Measurements from ENCODE around the gene COL6A2. TPM values are rescaled to one million over a fixed set of nuclear protein-coding genes. Genes with fewer than 3 reads are reported as not detected.

Gene COL6A2
- polyA plus RNA-seq, 3 donors, result 0.01 TPM; not detected in 2

- Mint-ChIP-seq H3K9me3 (peaks cover 2 to 31% (median 22%) of the 10 kb centered on the region in 7 donors), H3K27ac (no peak overlapping the region), H3K36me3 (no peaks in the 10 kb centered on the region)
These were observed 12.7 kb downstream of the COL6A2 start for GRCh38 chr21:46110499-46111192.

GRCh38 chr21:46111193-46111571 is 13.3 kb downstream of the COL6A2 start:
- no peak for DNase-seq
- TF ChIP-seq CTCF (IDR thresholded peaks at IDR 0.05), result no peak
- Histone ChIP-seq H3K4me1 (ENCODE audit: control insufficient read depth in 1 of 2, insufficient read depth in 2 of 2, low read length in 2 of 2) (no peaks in the 10 kb centered on the region), H3K9ac (ENCODE audit: insufficient read depth, low read length, poor library complexity, severe bottlenecking) (no peak overlapping the region), H2AFZ (ENCODE audit: insufficient read depth, low read depth, low read length, poor library complexity, severe bottlenecking) (no peak overlapping the region), H3K79me2 (ENCODE audit: insufficient read depth, low read length) (no peaks in the 10 kb centered on the region), H3K27me3 (ENCODE audit: control insufficient read depth in 2 of 2, insufficient read depth in 2 of 2, low read length in 2 of 2) (no peaks in the 10 kb centered on the region), H3K36me3 (replicated peaks in 1 of 2; ENCODE audit: control insufficient read depth in 1 of 2, insufficient read depth in 2 of 2, low read length in 2 of 2) (no peaks in the 10 kb centered on the region), H3K4me3 (replicated peaks in 1 of 3; ENCODE audit: low read depth in 2 of 3, low read length in 3 of 3) (no peak overlapping the region), H3K4me2 (replicated peaks; ENCODE audit: extremely low read depth, low read length, poor library complexity, severe bottlenecking) (no peak overlapping the region), H3K27ac (ENCODE audit: low read depth in 1 of 2, low read length in 2 of 2) (no peak overlapping the region), H4K20me1 (ENCODE audit: insufficient read depth, low read length) (no peaks in the 10 kb centered on the region), H3K9me3 (replicated peaks in 1 of 2; ENCODE audit: control insufficient read depth in 1 of 2, insufficient read depth in 1 of 2, low read length in 2 of 2) (peaks cover 15 to 22% of the 10 kb centered on the region in 2 donors)
- H3K27me3 Mint-ChIP-seq (ENCODE audit: low read depth in 3 of 3), result peaks cover 0 to 7% (median 0%) of the 10 kb centered on the region in 3 donors
- no peaks in the 10 kb centered on the region for H3K36me3 Mint-ChIP-seq
- H3K27ac Mint-ChIP-seq, result no peak overlapping the region
- no peak overlapping the region for H3K4me3 Mint-ChIP-seq
- WGBS (ENCODE audit: insufficient coverage), result 100% methylated on average over 6 of the region's 12 CpGs
- intact Hi-C loops (cut with micrococcal nuclease), result no loop called here
- peaks cover 2 to 34% (median 22%) of the 10 kb centered on the region in 7 donors for H3K9me3 Mint-ChIP-seq
- H3K4me1 Mint-ChIP-seq, result no peaks in the 10 kb centered on the region

More at GRCh38 chr21:46110499-46111192, 12.7 kb downstream of the COL6A2 start:
- Histone ChIP-seq H3K9me3 (replicated peaks in 1 of 2; ENCODE audit: control insufficient read depth in 1 of 2, insufficient read depth in 1 of 2, low read length in 2 of 2) (peaks cover 15 to 17% of the 10 kb centered on the region in 2 donors), H3K36me3 (replicated peaks in 1 of 2; ENCODE audit: control insufficient read depth in 1 of 2, insufficient read depth in 2 of 2, low read length in 2 of 2) (no peaks in the 10 kb centered on the region), H3K4me2 (replicated peaks; ENCODE audit: extremely low read depth, low read length, poor library complexity, severe bottlenecking) (no peak overlapping the region), H3K4me3 (replicated peaks in 1 of 3; ENCODE audit: low read depth in 2 of 3, low read length in 3 of 3) (no peak overlapping the region), H2AFZ (ENCODE audit: insufficient read depth, low read depth, low read length, poor library complexity, severe bottlenecking) (no peak overlapping the region), H3K4me1 (ENCODE audit: control insufficient read depth in 1 of 2, insufficient read depth in 2 of 2, low read length in 2 of 2) (no peaks in the 10 kb centered on the region), H3K79me2 (ENCODE audit: insufficient read depth, low read length) (no peaks in the 10 kb centered on the region), H4K20me1 (ENCODE audit: insufficient read depth, low read length) (no peaks in the 10 kb centered on the region), H3K27ac (ENCODE audit: low read depth in 1 of 2, low read length in 2 of 2) (no peak overlapping the region), H3K9ac (ENCODE audit: insufficient read depth, low read length, poor library complexity, severe bottlenecking) (no peak overlapping the region), H3K27me3 (ENCODE audit: control insufficient read depth in 2 of 2, insufficient read depth in 2 of 2, low read length in 2 of 2) (no peaks in the 10 kb centered on the region)
- Mint-ChIP-seq H3K4me1 (no peaks in the 10 kb centered on the region), H3K4me3 (no peak overlapping the region), H3K27me3 (ENCODE audit: low read depth in 3 of 3) (peaks cover 0 to 8% (median 0%) of the 10 kb centered on the region in 3 donors)
- WGBS (ENCODE audit: insufficient coverage), result 97% methylated on average over 10 of the region's 20 CpGs
- DNase-seq, result no peak
- intact Hi-C loops (cut with micrococcal nuclease), result no loop called here
- no peak for TF ChIP-seq CTCF (IDR thresholded peaks at IDR 0.05)

Data from CD14-positive monocyte (primary cell).